HCT116 (cell line): Measurements from ENCODE around the gene CPD.

Experiments
- CEBPB ChIP-seq: IDR thresholded peaks from 2 replicates; pipeline ENCODE4 v1.6.1; 2012; ENCODE audit warnings: low read depth
- POLR2AphosphoS5 ChIP-seq: IDR thresholded peaks from 2 replicates; pipeline ENCODE4 v1.6.1; 2011; ENCODE audit warnings: mild to moderate bottlenecking, low read depth, low read length, moderate library complexity
- ZFX ChIP-seq: fragments of 450-650 bp; IDR thresholded peaks from 2 replicates; pipeline ENCODE4 v1.6.1; 2017
- TF ChIP-seq, protein P1 (sequence below), 3 experiments: fragments of 200-600 bp in 1 of 3; sonication (generic) in 1 of 3; IDR thresholded peaks in 2 of 3; conservative IDR thresholded peaks in 1 of 3; 2 replicates each; pipeline ENCODE4 v1.5.1; 2012 to 2017; ENCODE audit warnings: low read depth in 2 of 3, low read length in 2 of 3, antibody characterized with exemption in 1 of 3, borderline replicate concordance in 1 of 3, control low read depth in 1 of 3, mild to moderate bottlenecking in 1 of 3, mixed read lengths in 1 of 3, mixed run types in 1 of 3, moderate library complexity in 1 of 3; ENCODE audit not compliant: insufficient read depth in 1 of 3
- TF ChIP-seq, protein P2 (sequence below): IDR thresholded peaks from 2 replicates; pipeline ENCODE4 v1.6.1; 2012; ENCODE audit warnings: low read depth

DNA sequence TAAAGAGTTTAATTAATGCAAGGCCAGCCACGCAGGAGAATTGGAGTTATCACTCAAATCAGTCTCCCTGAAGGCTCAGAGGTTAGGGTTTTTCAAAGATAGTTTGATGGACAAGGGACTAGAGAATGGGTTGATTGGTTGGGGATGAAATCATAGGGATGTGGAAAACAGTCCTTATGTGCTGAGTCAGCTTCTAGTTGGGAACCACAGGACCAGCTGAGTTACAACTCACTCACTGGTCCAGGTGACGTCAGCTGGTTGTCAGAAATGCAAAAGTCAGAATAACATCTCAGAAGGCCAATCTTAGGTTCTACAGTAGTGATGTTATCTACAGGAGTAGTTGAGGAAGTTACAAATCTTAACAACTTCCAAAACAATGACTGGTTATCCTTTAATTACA is 47.6 kb downstream of the CPD start:
- TF ChIP-seq, protein P1, sequence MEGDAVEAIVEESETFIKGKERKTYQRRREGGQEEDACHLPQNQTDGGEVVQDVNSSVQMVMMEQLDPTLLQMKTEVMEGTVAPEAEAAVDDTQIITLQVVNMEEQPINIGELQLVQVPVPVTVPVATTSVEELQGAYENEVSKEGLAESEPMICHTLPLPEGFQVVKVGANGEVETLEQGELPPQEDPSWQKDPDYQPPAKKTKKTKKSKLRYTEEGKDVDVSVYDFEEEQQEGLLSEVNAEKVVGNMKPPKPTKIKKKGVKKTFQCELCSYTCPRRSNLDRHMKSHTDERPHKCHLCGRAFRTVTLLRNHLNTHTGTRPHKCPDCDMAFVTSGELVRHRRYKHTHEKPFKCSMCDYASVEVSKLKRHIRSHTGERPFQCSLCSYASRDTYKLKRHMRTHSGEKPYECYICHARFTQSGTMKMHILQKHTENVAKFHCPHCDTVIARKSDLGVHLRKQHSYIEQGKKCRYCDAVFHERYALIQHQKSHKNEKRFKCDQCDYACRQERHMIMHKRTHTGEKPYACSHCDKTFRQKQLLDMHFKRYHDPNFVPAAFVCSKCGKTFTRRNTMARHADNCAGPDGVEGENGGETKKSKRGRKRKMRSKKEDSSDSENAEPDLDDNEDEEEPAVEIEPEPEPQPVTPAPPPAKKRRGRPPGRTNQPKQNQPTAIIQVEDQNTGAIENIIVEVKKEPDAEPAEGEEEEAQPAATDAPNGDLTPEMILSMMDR (IDR thresholded peaks at IDR 0.05 in 2 of 3, conservative IDR thresholded peaks at IDR 0.05 in 1 of 3; ENCODE audit: borderline replicate concordance in 1 of 3, insufficient read depth in 1 of 3, low read depth in 2 of 3, low read length in 2 of 3): no peak
- TF ChIP-seq, protein P2, sequence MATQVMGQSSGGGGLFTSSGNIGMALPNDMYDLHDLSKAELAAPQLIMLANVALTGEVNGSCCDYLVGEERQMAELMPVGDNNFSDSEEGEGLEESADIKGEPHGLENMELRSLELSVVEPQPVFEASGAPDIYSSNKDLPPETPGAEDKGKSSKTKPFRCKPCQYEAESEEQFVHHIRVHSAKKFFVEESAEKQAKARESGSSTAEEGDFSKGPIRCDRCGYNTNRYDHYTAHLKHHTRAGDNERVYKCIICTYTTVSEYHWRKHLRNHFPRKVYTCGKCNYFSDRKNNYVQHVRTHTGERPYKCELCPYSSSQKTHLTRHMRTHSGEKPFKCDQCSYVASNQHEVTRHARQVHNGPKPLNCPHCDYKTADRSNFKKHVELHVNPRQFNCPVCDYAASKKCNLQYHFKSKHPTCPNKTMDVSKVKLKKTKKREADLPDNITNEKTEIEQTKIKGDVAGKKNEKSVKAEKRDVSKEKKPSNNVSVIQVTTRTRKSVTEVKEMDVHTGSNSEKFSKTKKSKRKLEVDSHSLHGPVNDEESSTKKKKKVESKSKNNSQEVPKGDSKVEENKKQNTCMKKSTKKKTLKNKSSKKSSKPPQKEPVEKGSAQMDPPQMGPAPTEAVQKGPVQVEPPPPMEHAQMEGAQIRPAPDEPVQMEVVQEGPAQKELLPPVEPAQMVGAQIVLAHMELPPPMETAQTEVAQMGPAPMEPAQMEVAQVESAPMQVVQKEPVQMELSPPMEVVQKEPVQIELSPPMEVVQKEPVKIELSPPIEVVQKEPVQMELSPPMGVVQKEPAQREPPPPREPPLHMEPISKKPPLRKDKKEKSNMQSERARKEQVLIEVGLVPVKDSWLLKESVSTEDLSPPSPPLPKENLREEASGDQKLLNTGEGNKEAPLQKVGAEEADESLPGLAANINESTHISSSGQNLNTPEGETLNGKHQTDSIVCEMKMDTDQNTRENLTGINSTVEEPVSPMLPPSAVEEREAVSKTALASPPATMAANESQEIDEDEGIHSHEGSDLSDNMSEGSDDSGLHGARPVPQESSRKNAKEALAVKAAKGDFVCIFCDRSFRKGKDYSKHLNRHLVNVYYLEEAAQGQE: no peak
- TF ChIP-seq CEBPB: no peak
- no peak for TF ChIP-seq ZFX
- TF ChIP-seq POLR2AphosphoS5: no peak
